HG03066 (cell line): Measurements from ENCODE around the gene ROBO1.
A peak's percentile ranks its signal among the peaks of the same experiment; 100 is the strongest.

Source experiments
- ATAC-seq: cut with Tn5 transposase; IDR thresholded peaks from one replicate; pipeline ENCODE4 v1.9.1; 2021; ENCODE audit warnings: low read depth; ENCODE audit not compliant: unreplicated experiment

ROBO1 gene

GRCh38 chr3:79111375-79112052 lies 656.3 kb downstream of the ROBO1 start:
- ATAC-seq, result no peak

GRCh38 chr3:79109754-79110153 lies 658.0 kb downstream of the ROBO1 start:
- no peak for ATAC-seq

GRCh38 chr3:79103307-79103706 lies 664.5 kb downstream of the ROBO1 start:
- ATAC-seq, result no peak

DNA sequence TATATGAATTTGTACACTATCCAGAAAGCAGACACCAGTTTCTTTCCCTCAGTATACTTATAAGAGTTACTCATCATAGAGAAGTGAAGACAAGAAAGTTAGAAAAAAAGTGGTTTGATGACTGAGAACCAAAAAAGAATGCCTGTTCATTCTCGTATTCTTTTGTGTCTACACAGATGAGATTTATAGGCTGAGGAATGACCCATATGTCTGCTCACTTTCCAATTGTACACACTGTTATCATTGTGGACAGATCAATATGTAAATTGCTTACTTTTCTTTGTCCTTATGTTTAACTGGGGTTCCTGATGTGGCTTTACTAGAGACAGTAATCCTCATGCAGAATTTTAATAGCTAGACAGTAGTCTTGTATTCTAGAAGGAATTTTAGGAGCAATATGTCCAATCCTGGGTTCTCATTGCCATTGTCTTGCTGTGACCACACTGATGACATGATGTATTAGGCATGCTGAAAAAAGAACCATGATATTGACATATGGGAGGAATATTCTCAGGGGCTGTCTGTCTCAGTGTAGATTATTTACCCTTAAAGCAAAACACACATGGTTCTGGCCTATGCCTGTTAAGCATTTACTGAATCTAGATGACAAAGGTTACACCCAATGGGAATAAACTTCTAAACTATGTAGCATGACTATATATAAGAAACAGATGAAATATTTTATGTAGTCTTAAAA lies 669.7 kb downstream of the ROBO1 start:
- no peak for ATAC-seq

- no peak for ATAC-seq
These were observed 673.1 kb downstream of the ROBO1 start for GRCh38 chr3:79094654-79095053.

DNA sequence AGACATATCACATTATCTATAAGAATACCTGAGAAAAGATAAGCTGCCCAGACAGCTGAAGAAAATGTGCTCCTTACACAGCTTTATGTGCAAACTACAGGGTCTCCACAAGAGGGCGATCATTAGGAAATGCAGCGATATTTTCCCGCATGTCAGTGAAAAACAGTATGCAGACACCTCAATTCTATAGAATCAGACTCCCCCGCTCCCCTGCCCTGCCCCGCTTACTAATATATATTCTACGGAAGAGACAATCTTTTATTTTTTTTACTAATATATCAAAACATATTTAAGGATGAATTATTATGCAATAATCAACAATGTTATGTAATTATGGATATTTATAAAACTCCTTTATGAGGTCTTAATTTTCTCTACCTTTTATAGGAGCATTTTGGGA lies 681.3 kb downstream of the ROBO1 start:
- peak; percentile 89 for ATAC-seq

- ATAC-seq, result no peak
These were observed 682.6 kb downstream of the ROBO1 start for GRCh38 chr3:79085171-79085570.

DNA sequence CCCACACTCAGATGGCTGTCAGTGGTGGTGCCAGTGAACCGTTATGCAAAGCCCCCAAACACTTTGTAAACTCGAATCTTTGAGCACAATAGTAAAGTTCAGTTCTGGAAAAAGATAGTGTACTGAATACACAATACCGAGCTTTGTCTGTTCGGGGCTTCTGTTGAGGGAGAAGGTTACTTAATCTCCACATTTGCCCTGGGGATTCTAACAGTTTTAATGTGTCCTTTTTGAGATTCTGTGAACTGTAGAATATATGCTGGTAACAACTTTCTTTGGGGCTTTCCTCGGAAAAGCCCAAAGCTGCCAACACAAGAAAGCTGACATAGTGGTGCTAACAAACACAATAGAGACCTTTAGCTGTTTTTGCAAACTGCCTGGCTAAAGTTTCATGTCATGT lies 686.5 kb downstream of the ROBO1 start:
- no peak for ATAC-seq

DNA sequence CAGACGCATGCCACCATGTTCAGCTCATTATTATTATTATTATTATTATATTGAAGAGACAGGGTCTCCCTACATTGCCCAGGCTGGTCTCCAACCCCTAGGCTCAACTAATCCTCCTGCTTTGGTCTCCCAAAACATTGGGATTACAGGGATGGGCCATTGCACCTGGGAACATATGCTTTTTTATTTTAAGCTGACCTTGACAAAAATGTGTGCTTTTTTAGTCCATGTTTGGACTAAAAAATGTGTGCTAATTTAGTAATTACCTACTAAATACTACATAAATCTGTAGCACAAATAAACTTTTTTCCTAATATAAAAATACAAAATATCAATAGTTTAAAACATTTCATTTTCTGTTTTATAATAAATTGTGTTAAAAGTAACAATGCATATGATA lies 693.2 kb downstream of the ROBO1 start:
- no peak for ATAC-seq

DNA sequence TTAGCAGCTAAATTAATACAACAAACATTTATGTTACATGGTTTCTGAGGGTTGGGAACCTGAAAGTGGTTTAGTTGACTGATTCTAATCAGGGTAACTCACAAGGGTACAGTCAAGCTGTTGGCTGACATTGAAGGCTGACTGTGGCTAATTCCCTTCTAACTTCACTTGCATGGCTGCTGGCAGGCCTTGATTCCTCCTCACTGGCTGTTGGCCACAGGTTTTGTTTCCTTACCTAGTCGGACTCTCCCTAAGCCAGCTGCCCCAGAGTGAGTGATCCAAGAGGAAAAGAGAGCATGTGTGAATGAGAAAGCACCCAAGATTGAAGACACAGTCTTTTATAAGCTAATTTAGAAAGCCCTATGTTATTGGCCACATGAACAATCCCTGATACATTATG lies 700.1 kb downstream of the ROBO1 start:
- ATAC-seq, result no peak

- ATAC-seq, result no peak
These were observed 701.3 kb downstream of the ROBO1 start for GRCh38 chr3:79066481-79066880.

DNA sequence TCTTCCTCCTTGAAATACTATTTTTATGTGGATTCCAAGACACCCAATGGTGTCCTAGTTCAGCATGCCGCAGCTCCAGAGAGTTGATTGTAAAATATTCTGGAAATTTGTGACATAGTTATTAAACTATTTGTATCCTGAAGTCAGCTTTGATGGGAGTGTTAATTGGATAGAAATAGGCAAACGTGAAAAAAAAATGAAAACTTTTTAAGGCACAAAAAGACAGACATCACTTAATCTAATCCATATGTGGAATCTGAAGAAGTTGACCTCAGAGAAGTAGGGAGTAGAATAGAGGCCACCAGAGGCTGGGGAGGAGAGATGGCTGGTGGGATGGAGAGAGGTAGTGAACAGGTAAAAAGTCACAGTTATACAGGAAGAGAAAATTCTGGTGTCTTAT lies 704.2 kb downstream of the ROBO1 start:
- no peak for ATAC-seq

DNA sequence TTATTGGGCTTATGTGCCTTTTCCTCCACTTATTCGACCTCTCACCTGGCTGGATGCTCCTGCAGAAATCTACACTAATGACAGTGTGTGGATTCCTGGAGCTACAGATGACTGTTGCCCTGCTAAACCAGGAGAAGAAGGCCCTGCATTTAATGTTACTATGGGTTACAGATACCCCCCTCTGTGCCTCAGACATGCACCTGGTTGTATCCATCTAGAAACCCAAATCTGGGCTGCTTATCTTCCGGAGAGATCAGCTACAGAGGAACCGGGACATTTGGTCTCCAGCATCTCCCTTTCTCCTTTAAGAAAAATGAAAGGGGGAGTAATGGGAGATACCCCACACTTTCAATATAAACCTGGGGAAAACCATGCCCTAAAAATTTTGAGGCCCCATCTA lies 710.0 kb downstream of the ROBO1 start:
- ATAC-seq, result no peak

- ATAC-seq, result no peak
These were observed 711.3 kb downstream of the ROBO1 start for GRCh38 chr3:79056498-79056897.

GRCh38 chr3:79052054-79052681 lies 715.6 kb downstream of the ROBO1 start:
- ATAC-seq, result no peak

DNA sequence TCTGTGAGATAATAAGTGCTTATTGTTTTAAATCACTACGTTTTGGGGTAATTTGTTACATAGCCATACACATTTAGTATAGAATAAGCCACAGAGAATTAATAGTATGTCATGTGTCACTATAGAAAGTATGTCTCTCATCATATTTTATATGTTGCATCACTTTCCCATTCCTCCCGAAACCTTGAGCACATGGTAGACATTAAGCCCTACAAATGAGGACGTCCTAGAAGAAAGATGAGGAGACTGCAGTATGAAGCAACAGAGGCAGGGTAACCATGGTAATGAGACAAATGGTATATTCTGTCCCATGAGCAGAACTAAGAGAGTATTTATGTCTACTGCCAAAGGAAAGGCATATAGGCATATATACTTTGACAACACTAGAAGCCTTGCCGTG lies 720.2 kb downstream of the ROBO1 start:
- no peak for ATAC-seq

DNA sequence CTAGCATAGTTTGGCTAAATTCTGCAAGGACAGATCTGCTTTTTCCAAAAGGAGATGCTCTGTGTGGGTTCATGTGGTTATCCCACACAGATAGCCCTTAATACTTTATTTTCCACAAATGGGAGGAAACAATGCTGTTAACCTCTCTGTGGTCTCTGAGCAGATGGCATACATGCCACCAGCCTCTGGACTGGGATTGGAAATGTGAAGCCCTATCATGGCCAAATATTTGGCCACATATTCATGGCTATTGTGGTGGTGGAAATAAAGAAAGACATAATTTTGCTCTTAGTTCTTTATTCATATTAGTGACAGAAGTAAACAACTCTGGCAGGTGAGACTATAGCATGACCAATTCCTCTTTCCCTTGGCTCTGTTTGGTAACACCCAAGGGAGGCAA lies 726.2 kb downstream of the ROBO1 start:
- ATAC-seq, result no peak

- no peak for ATAC-seq
These were observed 727.1 kb downstream of the ROBO1 start for GRCh38 chr3:79040701-79041100.

GRCh38 chr3:79040091-79040490 lies 727.7 kb downstream of the ROBO1 start:
- ATAC-seq, result no peak

DNA sequence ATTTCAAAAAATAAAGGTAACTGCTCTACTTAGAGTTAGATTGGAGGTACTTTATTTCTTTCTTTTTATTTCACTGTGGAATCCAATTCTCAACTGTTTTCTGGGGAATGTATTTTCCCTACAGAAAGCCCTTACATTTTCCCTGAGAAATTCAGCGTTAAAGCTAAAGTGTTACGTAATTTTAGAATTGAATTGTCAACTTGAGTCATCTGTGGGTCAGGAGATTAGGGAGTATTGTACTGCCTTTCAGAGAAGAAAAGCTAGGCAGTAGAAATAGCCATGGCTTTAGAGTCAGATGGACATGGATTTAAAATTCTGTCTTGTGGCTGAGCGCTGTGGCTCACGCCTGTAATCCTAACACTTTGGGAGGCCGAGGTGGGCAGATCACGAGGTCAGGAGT lies 728.6 kb downstream of the ROBO1 start:
- ATAC-seq, result no peak

GRCh38 chr3:79038636-79039035 lies 729.2 kb downstream of the ROBO1 start:
- no peak for ATAC-seq

- no peak for ATAC-seq
These were observed 729.7 kb downstream of the ROBO1 start for GRCh38 chr3:79038057-79038456.
